ENCODE measurements around the gene NBEA. TPM values are rescaled to one million over a fixed set of nuclear protein-coding genes. Genes with fewer than 3 reads are reported as not detected.

NBEA gene
- total RNA-seq, 2 donors from 2014 or later: 2.6 to 3.8 TPM

- ATAC-seq: no peak
- no peak overlapping the region for H3K27ac Mint-ChIP-seq
- H3K4me3 Mint-ChIP-seq: no peak overlapping the region
Observed at GRCh38 chr13:34933349-34933748, 8.7 kb upstream of the NBEA start.

DNA sequence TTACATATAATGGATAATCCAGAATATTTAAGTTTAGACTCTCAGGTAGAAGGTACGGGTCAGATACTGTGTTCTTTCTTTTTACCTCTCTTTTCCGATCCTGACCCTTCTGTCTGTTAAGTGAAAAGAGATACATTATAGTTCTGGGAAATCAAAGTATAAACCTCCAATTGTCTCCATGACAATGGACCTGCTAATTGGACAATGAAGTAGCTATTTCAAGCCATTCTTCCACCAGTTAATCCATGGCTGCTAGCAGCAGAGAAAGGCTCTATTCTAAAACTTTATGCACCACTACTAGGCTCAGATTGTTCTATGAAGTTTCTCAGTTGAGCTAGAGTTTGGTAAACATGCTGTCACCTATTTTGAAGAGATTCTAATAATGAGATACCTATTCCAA is 8.3 kb upstream of the NBEA start:
- H3K27me3 Mint-ChIP-seq: peaks cover 23% of the 10 kb centered on the region
- no peak for ATAC-seq

More at GRCh38 chr13:34933349-34933748, 8.7 kb upstream of the NBEA start:
- no peaks in the 10 kb centered on the region for H3K9me3 ChIP-seq (ENCODE audit: control insufficient read depth, low read length, poor library complexity, severe bottlenecking)
- peaks cover 23% of the 10 kb centered on the region for H3K27me3 Mint-ChIP-seq
- DNase-seq: no peak
- no peaks in the 10 kb centered on the region for H3K36me3 Mint-ChIP-seq (ENCODE audit: low read depth)
- no peaks in the 10 kb centered on the region for H3K4me1 Mint-ChIP-seq

GRCh38 chr13:34935841-34936240 is 6.2 kb upstream of the NBEA start:
- Mint-ChIP-seq H3K36me3 (ENCODE audit: low read depth) (no peaks in the 10 kb centered on the region), H3K4me3 (no peak overlapping the region), H3K27ac (no peak overlapping the region), H3K27me3 (peaks cover 32% of the 10 kb centered on the region), H3K4me1 (no peaks in the 10 kb centered on the region)
- no peak for ATAC-seq
- no peaks in the 10 kb centered on the region for H3K9me3 ChIP-seq (ENCODE audit: control insufficient read depth, low read length, poor library complexity, severe bottlenecking)
- no peak for DNase-seq

More for the DNA sequence above, 8.3 kb upstream of the NBEA start:
- Mint-ChIP-seq H3K4me1 (no peaks in the 10 kb centered on the region), H3K36me3 (ENCODE audit: low read depth) (no peaks in the 10 kb centered on the region), H3K4me3 (no peak overlapping the region), H3K27ac (no peak overlapping the region)
- no peaks in the 10 kb centered on the region for H3K9me3 ChIP-seq (ENCODE audit: control insufficient read depth, low read length, poor library complexity, severe bottlenecking)
- no peak for DNase-seq

- ATAC-seq (no peak), DNase-seq (no peak)
- H3K36me3 Mint-ChIP-seq (ENCODE audit: low read depth): peaks cover 4% of the 10 kb centered on the region
- H3K27ac Mint-ChIP-seq: no peak overlapping the region
- H3K9me3 ChIP-seq (ENCODE audit: control insufficient read depth, low read length, poor library complexity, severe bottlenecking): no peaks in the 10 kb centered on the region
- no peak overlapping the region for H3K4me3 Mint-ChIP-seq
- H3K4me1 Mint-ChIP-seq: peaks cover 16% of the 10 kb centered on the region
- H3K27me3 Mint-ChIP-seq: peaks cover 38% of the 10 kb centered on the region
Observed at GRCh38 chr13:34939771-34940170, 2.3 kb upstream of the NBEA start.

DNA sequence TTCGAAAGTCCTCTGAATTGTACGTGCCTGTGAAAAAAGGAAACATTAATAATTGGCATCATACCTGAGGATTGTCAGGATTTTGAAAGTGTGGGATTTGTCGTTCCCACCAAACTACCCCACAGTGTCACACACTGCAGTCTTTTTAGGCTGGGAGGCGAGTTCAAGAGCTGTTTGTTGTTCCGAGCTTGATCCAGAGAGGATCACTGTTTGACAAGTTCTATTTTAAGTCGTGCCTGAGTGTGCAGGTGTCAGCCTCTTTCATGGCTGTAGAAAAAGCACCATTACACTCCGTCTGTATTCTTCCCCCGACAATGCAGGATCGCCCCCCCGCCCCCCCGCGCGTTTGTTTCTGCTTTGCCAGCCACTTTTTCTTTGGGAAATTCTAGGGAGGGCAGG is 635 bp upstream of the NBEA start:
- Mint-ChIP-seq H3K27ac (no peak overlapping the region), H3K36me3 (ENCODE audit: low read depth) (peaks cover 4% of the 10 kb centered on the region), H3K4me3 (peak overlapping the region; percentile 92), H3K27me3 (peaks cover 30% of the 10 kb centered on the region), H3K4me1 (peaks cover 16% of the 10 kb centered on the region)
- no peaks in the 10 kb centered on the region for H3K9me3 ChIP-seq (ENCODE audit: control insufficient read depth, low read length, poor library complexity, severe bottlenecking)
- no peak for ATAC-seq
- no peak for DNase-seq

GRCh38 chr13:34942732-34943435 is 814 bp downstream of the NBEA start:
- Mint-ChIP-seq H3K27ac (peak overlapping the region; percentile 65), H3K36me3 (ENCODE audit: low read depth) (peaks cover 4% of the 10 kb centered on the region), H3K27me3 (peaks cover 24% of the 10 kb centered on the region), H3K4me3 (peak overlapping the region; percentile 92), H3K4me1 (peaks cover 16% of the 10 kb centered on the region)
- no peak for ATAC-seq
- DNase-seq: peak in 1 of 3 donors; percentile 4
- H3K9me3 ChIP-seq (ENCODE audit: control insufficient read depth, low read length, poor library complexity, severe bottlenecking): no peaks in the 10 kb centered on the region

DNA sequence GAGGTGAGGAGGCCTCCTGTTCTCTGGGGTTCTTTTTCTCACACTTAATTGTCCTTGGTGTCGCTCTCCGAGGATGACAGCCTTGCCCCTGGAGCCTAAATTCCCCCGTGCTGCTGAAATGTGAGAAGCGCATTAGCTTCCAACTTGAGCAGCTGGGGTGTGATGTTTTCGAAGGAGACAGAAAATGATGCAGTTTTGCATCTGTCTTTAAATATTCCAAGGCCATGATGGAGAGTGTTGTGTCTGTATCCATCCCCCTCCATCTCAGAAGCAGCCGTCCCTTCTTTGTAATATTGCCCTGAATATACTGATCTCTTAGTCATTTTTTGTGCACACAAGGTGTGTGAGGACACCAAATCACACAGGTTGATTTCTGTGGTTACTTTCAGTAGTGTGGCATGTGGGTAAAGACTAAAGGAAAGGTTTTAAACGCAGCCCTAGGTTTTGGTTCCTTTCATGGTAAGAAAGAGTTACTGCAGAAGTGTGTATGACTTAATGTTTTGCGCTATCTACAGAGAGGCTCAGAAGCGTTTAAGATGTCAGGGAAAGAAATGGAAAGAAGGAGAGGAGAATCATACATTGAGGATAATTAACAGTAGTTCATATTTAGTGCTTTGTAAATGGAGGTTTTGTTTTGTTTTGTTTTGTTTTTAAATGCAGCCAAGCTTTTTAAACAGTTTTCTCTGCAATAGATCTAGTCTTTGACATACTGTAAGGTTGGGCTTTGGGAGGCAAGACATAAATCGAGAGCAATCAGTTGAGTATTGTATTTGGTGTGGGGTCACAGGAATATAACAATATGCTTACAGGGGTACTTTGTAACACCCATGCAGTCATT is 1.6 kb downstream of the NBEA start:
- Mint-ChIP-seq H3K27me3 (peaks cover 24% of the 10 kb centered on the region), H3K4me3 (peak overlapping the region; percentile 92), H3K36me3 (ENCODE audit: low read depth) (peaks cover 4% of the 10 kb centered on the region), H3K4me1 (peaks cover 16% of the 10 kb centered on the region), H3K27ac (peak overlapping the region; percentile 65)
- DNase-seq (no peak), ATAC-seq (peak; percentile 32)
- no peaks in the 10 kb centered on the region for H3K9me3 ChIP-seq (ENCODE audit: control insufficient read depth, low read length, poor library complexity, severe bottlenecking)

DNA sequence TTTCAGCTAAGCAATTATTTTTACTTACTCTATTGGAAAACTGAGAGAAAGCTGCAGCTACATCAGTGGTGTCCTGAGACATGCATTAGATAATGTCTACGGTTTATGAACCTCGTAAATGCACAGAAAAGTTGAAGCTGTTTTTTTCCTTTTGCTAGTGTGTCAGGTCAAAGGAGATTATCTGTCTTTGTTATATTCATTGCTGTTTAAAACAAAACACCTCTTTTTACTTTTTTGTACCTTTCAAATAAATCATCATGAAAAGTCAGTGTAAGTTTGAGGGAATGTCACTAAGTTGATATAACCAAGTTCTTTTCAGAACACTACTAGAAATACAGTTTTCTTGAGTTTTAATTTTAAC is 2.2 kb downstream of the NBEA start:
- DNase-seq (no peak), ATAC-seq (no peak)
- H3K36me3 Mint-ChIP-seq (ENCODE audit: low read depth): peaks cover 4% of the 10 kb centered on the region
- no peak overlapping the region for H3K27ac Mint-ChIP-seq
- peaks cover 16% of the 10 kb centered on the region for H3K4me1 Mint-ChIP-seq
- H3K4me3 Mint-ChIP-seq: no peak overlapping the region
- no peaks in the 10 kb centered on the region for H3K9me3 ChIP-seq (ENCODE audit: control insufficient read depth, low read length, poor library complexity, severe bottlenecking)
- peaks cover 24% of the 10 kb centered on the region for H3K27me3 Mint-ChIP-seq

DNA sequence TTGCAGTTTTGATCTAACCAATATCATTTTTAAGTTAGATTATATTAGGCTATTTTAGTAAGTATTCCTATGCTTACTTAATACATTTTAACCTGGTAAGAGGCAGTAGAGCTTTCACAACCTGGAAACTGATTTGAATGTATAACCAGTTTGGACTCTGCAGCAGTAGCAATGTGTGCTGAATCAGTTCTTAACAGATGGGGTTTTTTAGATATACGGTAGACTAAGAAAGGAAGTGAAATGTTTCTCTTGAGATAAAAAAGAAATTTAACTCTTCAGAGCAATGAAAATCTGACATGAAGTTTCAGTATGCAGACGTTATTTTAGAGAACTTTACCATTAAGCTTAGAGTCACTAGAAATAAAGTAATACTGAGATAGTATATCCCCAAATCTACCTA is 2.7 kb downstream of the NBEA start:
- H3K27ac Mint-ChIP-seq: no peak overlapping the region
- peaks cover 4% of the 10 kb centered on the region for H3K36me3 Mint-ChIP-seq (ENCODE audit: low read depth)
- DNase-seq: no peak
- H3K4me1 Mint-ChIP-seq: peaks cover 16% of the 10 kb centered on the region
- no peak overlapping the region for H3K4me3 Mint-ChIP-seq
- peaks cover 22% of the 10 kb centered on the region for H3K27me3 Mint-ChIP-seq
- no peak for ATAC-seq
- H3K9me3 ChIP-seq (ENCODE audit: control insufficient read depth, low read length, poor library complexity, severe bottlenecking): no peaks in the 10 kb centered on the region

- Mint-ChIP-seq H3K27ac (no peak overlapping the region), H3K4me1 (no peaks in the 10 kb centered on the region), H3K27me3 (no peaks in the 10 kb centered on the region), H3K36me3 (ENCODE audit: low read depth) (no peaks in the 10 kb centered on the region), H3K4me3 (no peak overlapping the region)
- ATAC-seq (no peak), DNase-seq (no peak)
- H3K9me3 ChIP-seq (ENCODE audit: control insufficient read depth, low read length, poor library complexity, severe bottlenecking): no peaks in the 10 kb centered on the region
Observed at GRCh38 chr13:34951528-34951927, 9.5 kb downstream of the NBEA start.

- ATAC-seq (no peak), DNase-seq (no peak)
- no peak overlapping the region for H3K4me3 Mint-ChIP-seq
- no peak overlapping the region for H3K27ac Mint-ChIP-seq
- no peaks in the 10 kb centered on the region for H3K36me3 Mint-ChIP-seq (ENCODE audit: low read depth)
- H3K9me3 ChIP-seq (ENCODE audit: control insufficient read depth, low read length, poor library complexity, severe bottlenecking): no peaks in the 10 kb centered on the region
- no peaks in the 10 kb centered on the region for H3K27me3 Mint-ChIP-seq
- H3K4me1 Mint-ChIP-seq: no peaks in the 10 kb centered on the region
Observed at GRCh38 chr13:34959489-34959888, 17.4 kb downstream of the NBEA start.

DNA sequence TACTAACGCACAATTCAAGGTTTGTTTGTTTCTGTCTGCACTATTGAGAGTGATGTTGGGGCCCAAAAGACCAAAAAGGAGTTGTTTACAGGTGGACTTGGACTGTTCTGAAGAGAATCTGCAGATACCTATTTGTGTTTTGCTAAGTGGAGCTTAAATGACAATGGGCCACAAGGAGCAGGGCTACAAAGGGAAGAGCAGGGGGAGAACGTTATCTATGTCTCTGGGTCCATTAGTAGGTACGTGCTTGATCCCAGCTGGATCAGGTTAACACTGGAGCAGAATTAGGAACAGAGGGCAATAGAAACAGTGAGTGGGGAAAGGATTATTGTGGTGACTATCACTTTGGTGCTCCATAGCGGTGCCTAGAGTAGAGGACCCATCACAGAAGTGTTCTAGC is 22.5 kb downstream of the NBEA start:
- no peak for DNase-seq
- Mint-ChIP-seq H3K36me3 (ENCODE audit: low read depth) (no peaks in the 10 kb centered on the region), H3K27ac (no peak overlapping the region), H3K4me1 (peaks cover 2% of the 10 kb centered on the region), H3K4me3 (no peak overlapping the region), H3K27me3 (no peaks in the 10 kb centered on the region)
- ATAC-seq: no peak
- no peaks in the 10 kb centered on the region for H3K9me3 ChIP-seq (ENCODE audit: control insufficient read depth, low read length, poor library complexity, severe bottlenecking)

DNA sequence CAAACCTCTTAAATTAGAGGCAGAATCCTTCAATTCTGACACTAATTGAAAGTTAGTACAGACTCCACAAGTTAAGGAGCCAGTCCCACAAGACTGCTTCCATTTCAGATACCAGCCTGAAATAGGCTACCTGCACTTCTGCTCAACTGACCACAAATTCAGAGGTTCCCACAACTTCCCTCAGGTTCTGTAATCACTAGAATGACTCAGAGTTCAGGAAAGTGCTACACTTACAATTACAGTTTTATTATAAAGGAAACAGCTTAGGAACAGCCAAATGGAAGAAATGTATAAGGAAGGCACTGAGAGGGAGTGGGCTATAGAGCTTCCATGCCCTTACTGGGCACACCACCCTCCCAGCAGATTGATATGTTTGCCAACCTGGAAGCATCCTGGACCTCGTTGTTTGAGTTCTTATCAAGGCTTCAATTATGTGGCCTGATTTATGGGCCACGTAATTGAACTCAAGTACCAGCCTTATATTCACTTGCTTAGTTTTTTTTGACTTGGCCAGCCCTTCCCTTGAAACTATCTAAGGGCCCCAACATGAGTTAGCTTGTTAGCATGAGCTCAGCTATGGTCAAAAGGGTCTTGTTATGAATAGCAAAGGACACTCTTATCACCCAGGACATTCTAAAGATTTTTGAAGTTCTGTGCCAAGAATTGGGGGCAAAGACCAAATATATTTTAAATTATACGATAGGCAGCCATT is 25.9 kb downstream of the NBEA start:
- Mint-ChIP-seq H3K27ac (no peak overlapping the region), H3K27me3 (no peaks in the 10 kb centered on the region), H3K4me1 (peaks cover 2% of the 10 kb centered on the region), H3K36me3 (ENCODE audit: low read depth) (no peaks in the 10 kb centered on the region), H3K4me3 (no peak overlapping the region)
- H3K9me3 ChIP-seq (ENCODE audit: control insufficient read depth, low read length, poor library complexity, severe bottlenecking): no peaks in the 10 kb centered on the region
- ATAC-seq: no peak
- DNase-seq: no peak

Measured in T-helper 17 cell (primary cell).